Measurements from ENCODE around the gene CTNNA2. TPM values are rescaled to one million over a fixed set of nuclear protein-coding genes. Genes with fewer than 3 reads are reported as not detected.

The CTNNA2 gene
- total RNA-seq, 1 experiment from 2014 or later, result 0.54 TPM

- in situ Hi-C loops (cut with HindIII; ENCODE audit: low pct_unique_long_range_greater_than_20kb, low sequenced_read_pairs), result no loop called here
- Histone ChIP-seq H3K36me3 (ENCODE audit: control insufficient read depth, insufficient read depth, low read length) (no peaks in the 10 kb centered on the region), H3K9me3 (ENCODE audit: control insufficient read depth, insufficient read depth, low read depth, low read length) (no peaks in the 10 kb centered on the region), H3K27ac (ENCODE audit: low read length) (no peak overlapping the region), H3K4me1 (ENCODE audit: control insufficient read depth, insufficient read depth, low read length) (no peaks in the 10 kb centered on the region), H3K27me3 (ENCODE audit: control insufficient read depth, insufficient read depth, low read length) (no peaks in the 10 kb centered on the region), H3K4me3 (ENCODE audit: low read depth in 2 of 2, low read length in 2 of 2) (no peak overlapping the region)
- POLR2A ChIA-PET, result no interaction called here
- intact Hi-C loops (cut with micrococcal nuclease; ENCODE audit: unreplicated experiment), result no loop called here
- CTCF ChIA-PET, result no interaction called here
- no peak for DNase-seq (ENCODE audit: low read depth, low spot score)
- TF ChIP-seq TCF7L2 (IDR thresholded peaks at IDR 0.05; ENCODE audit: low read depth, low read length) (no peak), SIN3A (IDR thresholded peaks at IDR 0.05; ENCODE audit: borderline replicate concordance, insufficient read depth, low read depth, low read length) (no peak), POLR2AphosphoS5 (IDR thresholded peaks at IDR 0.05; ENCODE audit: low read depth, low read length) (no peak), CTCF (IDR thresholded peaks at IDR 0.05) (no peak)
- TF ChIP-seq, protein P1, sequence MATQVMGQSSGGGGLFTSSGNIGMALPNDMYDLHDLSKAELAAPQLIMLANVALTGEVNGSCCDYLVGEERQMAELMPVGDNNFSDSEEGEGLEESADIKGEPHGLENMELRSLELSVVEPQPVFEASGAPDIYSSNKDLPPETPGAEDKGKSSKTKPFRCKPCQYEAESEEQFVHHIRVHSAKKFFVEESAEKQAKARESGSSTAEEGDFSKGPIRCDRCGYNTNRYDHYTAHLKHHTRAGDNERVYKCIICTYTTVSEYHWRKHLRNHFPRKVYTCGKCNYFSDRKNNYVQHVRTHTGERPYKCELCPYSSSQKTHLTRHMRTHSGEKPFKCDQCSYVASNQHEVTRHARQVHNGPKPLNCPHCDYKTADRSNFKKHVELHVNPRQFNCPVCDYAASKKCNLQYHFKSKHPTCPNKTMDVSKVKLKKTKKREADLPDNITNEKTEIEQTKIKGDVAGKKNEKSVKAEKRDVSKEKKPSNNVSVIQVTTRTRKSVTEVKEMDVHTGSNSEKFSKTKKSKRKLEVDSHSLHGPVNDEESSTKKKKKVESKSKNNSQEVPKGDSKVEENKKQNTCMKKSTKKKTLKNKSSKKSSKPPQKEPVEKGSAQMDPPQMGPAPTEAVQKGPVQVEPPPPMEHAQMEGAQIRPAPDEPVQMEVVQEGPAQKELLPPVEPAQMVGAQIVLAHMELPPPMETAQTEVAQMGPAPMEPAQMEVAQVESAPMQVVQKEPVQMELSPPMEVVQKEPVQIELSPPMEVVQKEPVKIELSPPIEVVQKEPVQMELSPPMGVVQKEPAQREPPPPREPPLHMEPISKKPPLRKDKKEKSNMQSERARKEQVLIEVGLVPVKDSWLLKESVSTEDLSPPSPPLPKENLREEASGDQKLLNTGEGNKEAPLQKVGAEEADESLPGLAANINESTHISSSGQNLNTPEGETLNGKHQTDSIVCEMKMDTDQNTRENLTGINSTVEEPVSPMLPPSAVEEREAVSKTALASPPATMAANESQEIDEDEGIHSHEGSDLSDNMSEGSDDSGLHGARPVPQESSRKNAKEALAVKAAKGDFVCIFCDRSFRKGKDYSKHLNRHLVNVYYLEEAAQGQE (IDR thresholded peaks at IDR 0.05; ENCODE audit: insufficient read depth in 1 of 2, low read depth in 2 of 2, low read length in 1 of 2), result no peak
- no peak for ATAC-seq
- no TSS peak for BruUV-seq (replicated peaks)
These were observed 529.8 kb downstream of the CTNNA2 start for GRCh38 chr2:80042635-80043034.

DNA sequence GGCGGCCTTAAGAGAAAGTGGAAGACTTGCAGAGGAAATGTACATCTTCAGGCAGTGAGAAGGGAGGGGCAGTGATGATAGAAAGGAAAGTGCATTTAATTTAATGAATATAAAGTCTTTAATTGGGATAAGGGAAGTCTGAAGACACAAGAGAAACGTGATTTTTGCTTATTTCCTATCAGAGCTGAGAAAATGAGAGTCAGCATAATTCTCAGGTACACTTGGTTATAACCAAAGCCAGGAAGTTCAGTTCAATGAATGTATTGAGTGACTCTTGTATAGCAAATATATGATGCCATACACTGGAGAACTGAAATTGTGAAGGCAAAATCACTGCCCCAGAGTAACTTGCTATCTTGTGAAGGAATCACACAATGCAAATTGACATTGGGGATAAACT lies 535.4 kb downstream of the CTNNA2 start:
- ChIA-PET CTCF (no interaction called here), POLR2A (no interaction called here)
- H3K9me3 ChIP-seq (ENCODE audit: control insufficient read depth, insufficient read depth, low read depth, low read length), result no peaks in the 10 kb centered on the region
- no peak overlapping the region for H3K4me3 ChIP-seq (ENCODE audit: low read depth in 2 of 2, low read length in 2 of 2)
- H3K4me1 ChIP-seq (ENCODE audit: control insufficient read depth, insufficient read depth, low read length), result no peaks in the 10 kb centered on the region
- DNase-seq (ENCODE audit: low read depth, low spot score) (no peak), ATAC-seq (no peak)
- no peak overlapping the region for H3K27ac ChIP-seq (ENCODE audit: low read length)
- intact Hi-C loops (cut with micrococcal nuclease; ENCODE audit: unreplicated experiment), result no loop called here
- in situ Hi-C loops (cut with HindIII; ENCODE audit: low pct_unique_long_range_greater_than_20kb, low sequenced_read_pairs), result no loop called here
- BruUV-seq (replicated peaks), result no TSS peak
- TF ChIP-seq SIN3A (IDR thresholded peaks at IDR 0.05; ENCODE audit: borderline replicate concordance, insufficient read depth, low read depth, low read length), result no peak
- no peak for TF ChIP-seq CTCF (IDR thresholded peaks at IDR 0.05)
- TF ChIP-seq POLR2AphosphoS5 (IDR thresholded peaks at IDR 0.05; ENCODE audit: low read depth, low read length), result no peak
- TF ChIP-seq, protein P1 (IDR thresholded peaks at IDR 0.05; ENCODE audit: insufficient read depth in 1 of 2, low read depth in 2 of 2, low read length in 1 of 2), result no peak
- no peak for TF ChIP-seq TCF7L2 (IDR thresholded peaks at IDR 0.05; ENCODE audit: low read depth, low read length)
- no peaks in the 10 kb centered on the region for H3K27me3 ChIP-seq (ENCODE audit: control insufficient read depth, insufficient read depth, low read length)
- no peaks in the 10 kb centered on the region for H3K36me3 ChIP-seq (ENCODE audit: control insufficient read depth, insufficient read depth, low read length)

All from Panc1 (cell line).